SK-N-SH treated with all-trans-retinoic acid at 6 μM for 48 hours (cell line): ENCODE results near the gene UFM1.

Source experiments
- ATAC-seq: fragments of 200-7000 bp; cut with Tn5 transposase; 3 replicates; pipeline ENCODE4 v1.9.1; 2020; ENCODE audit warnings: mild to moderate bottlenecking, moderate library complexity
- ARNTL ChIP-seq: fragments of 450-650 bp; formaldehyde crosslinking; IDR thresholded peaks from 2 replicates; pipeline ENCODE4 v1.5.0; 2020; ENCODE audit warnings: low read depth, mild to moderate bottlenecking, moderate library complexity, borderline replicate concordance
- ESRRG ChIP-seq: fragments of 250-450 bp; sonication (Bioruptor Pico); IDR thresholded peaks from 2 replicates; pipeline ENCODE4 v1.6.1; 2021; ENCODE audit warnings: mild to moderate bottlenecking
- GLIS3 ChIP-seq: fragments of 250-450 bp; sonication (Bioruptor Pico); IDR thresholded peaks from 2 replicates; pipeline ENCODE4 v1.5.0; 2020; ENCODE audit warnings: mild to moderate bottlenecking, moderate library complexity
- ISL1 ChIP-seq: fragments of 250-450 bp; sonication (Bioruptor Pico); IDR thresholded peaks from 2 replicates; pipeline ENCODE4 v2.1.2; 2022; ENCODE audit warnings: mild to moderate bottlenecking, moderate library complexity
- OSR1 ChIP-seq: fragments of 250-450 bp; sonication (Bioruptor Pico); IDR thresholded peaks from 2 replicates; pipeline ENCODE4 v1.8.0; 2022; ENCODE audit warnings: moderate library complexity, mild to moderate bottlenecking, inconsistent platforms
- PPARA ChIP-seq: fragments of 250-450 bp; sonication (Bioruptor Pico); IDR thresholded peaks from 2 replicates; pipeline ENCODE4 v1.5.0; 2020; ENCODE audit warnings: mild to moderate bottlenecking, borderline replicate concordance
- RARB ChIP-seq: fragments of 250-450 bp; sonication (Bioruptor Pico); IDR thresholded peaks from 2 replicates; pipeline ENCODE4 v1.8.0; 2021; ENCODE audit warnings: mild to moderate bottlenecking, moderate library complexity
- TCF4 ChIP-seq: fragments of 250-450 bp; sonication (Bioruptor Pico); IDR thresholded peaks from 2 replicates; pipeline ENCODE4 v1.8.0; 2021; ENCODE audit warnings: mild to moderate bottlenecking, moderate library complexity, borderline replicate concordance
- TOX ChIP-seq: fragments of 250-450 bp; sonication (Bioruptor Pico); IDR thresholded peaks from 2 replicates; pipeline ENCODE4 v1.8.0; 2021; ENCODE audit warnings: mild to moderate bottlenecking, moderate library complexity, borderline replicate concordance
- ZC3H10 ChIP-seq: fragments of 250-450 bp; sonication (Bioruptor Pico); IDR thresholded peaks from 2 replicates; pipeline ENCODE4 v1.5.1; 2021; ENCODE audit warnings: mild to moderate bottlenecking, moderate library complexity
- ZFP30 ChIP-seq: fragments of 450-650 bp; formaldehyde crosslinking; IDR thresholded peaks from 2 replicates; pipeline ENCODE4 v1.5.0; 2022; ENCODE audit warnings: mild to moderate bottlenecking, moderate library complexity
- ZNF565 ChIP-seq: fragments of 450-650 bp; formaldehyde crosslinking; conservative IDR thresholded peaks from 2 replicates; pipeline ENCODE4 v1.5.0; 2020; ENCODE audit warnings: low read depth, mild to moderate bottlenecking, moderate library complexity
- ZNF70 ChIP-seq: fragments of 450-650 bp; formaldehyde crosslinking; IDR thresholded peaks from 2 replicates; pipeline ENCODE4 v1.5.0; 2020; ENCODE audit warnings: mild to moderate bottlenecking, moderate library complexity
- ZNF8 ChIP-seq: fragments of 450-650 bp; formaldehyde crosslinking; IDR thresholded peaks from 2 replicates; pipeline ENCODE4 v1.5.0; 2020; ENCODE audit warnings: mild to moderate bottlenecking, moderate library complexity
- TF ChIP-seq, protein P1 (sequence below): fragments of 250-450 bp; sonication (Bioruptor Pico); IDR thresholded peaks from 2 replicates; pipeline ENCODE4 v1.5.0; 2020; ENCODE audit warnings: mild to moderate bottlenecking, moderate library complexity
- TF ChIP-seq, protein P2 (sequence below): fragments of 250-450 bp; sonication (Bioruptor Pico); IDR thresholded peaks from 2 replicates; pipeline ENCODE4 v1.5.1; 2021; ENCODE audit warnings: mild to moderate bottlenecking, moderate library complexity
- TF ChIP-seq, protein P3 (sequence below): fragments of 250-450 bp; sonication (Bioruptor Pico); IDR thresholded peaks from 2 replicates; pipeline ENCODE4 v1.8.0; 2020; ENCODE audit warnings: mild to moderate bottlenecking, moderate library complexity, borderline replicate concordance
- TF ChIP-seq, protein P4 (sequence below): fragments of 250-450 bp; sonication (Bioruptor Pico); IDR thresholded peaks from 2 replicates; pipeline ENCODE4 v1.5.1; 2020; ENCODE audit warnings: low read depth, mild to moderate bottlenecking, moderate library complexity

The UFM1 gene

DNA sequence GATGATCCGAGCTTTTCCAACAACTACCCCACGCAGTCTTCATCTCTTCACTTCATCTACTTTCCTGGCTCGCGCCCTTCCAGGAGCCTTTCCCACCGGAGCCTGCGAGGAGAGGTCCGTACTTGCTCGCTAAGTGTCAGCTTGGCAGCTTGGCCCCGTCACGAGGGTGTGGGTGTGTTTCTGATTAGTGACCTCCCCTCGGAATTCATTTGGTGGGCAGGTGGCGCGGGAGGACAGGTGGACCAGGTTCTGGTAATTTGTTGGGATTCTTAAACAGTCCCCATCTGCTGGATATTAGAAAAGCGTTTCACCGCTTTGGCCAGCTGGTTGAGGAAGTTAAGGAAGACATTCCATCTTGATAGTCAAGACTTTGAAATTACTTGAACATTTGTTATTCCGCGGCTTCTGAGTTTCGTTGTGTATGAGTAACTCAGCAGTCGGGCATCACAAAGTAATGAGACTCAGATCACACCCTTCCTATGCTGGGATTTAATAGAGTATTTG is 515 bp downstream of the UFM1 start:
- TF ChIP-seq, protein P1, sequence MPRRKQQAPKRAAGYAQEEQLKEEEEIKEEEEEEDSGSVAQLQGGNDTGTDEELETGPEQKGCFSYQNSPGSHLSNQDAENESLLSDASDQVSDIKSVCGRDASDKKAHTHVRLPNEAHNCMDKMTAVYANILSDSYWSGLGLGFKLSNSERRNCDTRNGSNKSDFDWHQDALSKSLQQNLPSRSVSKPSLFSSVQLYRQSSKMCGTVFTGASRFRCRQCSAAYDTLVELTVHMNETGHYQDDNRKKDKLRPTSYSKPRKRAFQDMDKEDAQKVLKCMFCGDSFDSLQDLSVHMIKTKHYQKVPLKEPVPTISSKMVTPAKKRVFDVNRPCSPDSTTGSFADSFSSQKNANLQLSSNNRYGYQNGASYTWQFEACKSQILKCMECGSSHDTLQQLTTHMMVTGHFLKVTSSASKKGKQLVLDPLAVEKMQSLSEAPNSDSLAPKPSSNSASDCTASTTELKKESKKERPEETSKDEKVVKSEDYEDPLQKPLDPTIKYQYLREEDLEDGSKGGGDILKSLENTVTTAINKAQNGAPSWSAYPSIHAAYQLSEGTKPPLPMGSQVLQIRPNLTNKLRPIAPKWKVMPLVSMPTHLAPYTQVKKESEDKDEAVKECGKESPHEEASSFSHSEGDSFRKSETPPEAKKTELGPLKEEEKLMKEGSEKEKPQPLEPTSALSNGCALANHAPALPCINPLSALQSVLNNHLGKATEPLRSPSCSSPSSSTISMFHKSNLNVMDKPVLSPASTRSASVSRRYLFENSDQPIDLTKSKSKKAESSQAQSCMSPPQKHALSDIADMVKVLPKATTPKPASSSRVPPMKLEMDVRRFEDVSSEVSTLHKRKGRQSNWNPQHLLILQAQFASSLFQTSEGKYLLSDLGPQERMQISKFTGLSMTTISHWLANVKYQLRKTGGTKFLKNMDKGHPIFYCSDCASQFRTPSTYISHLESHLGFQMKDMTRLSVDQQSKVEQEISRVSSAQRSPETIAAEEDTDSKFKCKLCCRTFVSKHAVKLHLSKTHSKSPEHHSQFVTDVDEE (CRISPR knock-in tag), result no peak
- no peak for TF ChIP-seq OSR1 (CRISPR knock-in tag)
- TF ChIP-seq TOX (CRISPR knock-in tag), result no peak
- no peak for TF ChIP-seq GLIS3 (CRISPR knock-in tag)
- no peak for TF ChIP-seq ZNF70 (CRISPR knock-in tag)
- TF ChIP-seq, protein P2, sequence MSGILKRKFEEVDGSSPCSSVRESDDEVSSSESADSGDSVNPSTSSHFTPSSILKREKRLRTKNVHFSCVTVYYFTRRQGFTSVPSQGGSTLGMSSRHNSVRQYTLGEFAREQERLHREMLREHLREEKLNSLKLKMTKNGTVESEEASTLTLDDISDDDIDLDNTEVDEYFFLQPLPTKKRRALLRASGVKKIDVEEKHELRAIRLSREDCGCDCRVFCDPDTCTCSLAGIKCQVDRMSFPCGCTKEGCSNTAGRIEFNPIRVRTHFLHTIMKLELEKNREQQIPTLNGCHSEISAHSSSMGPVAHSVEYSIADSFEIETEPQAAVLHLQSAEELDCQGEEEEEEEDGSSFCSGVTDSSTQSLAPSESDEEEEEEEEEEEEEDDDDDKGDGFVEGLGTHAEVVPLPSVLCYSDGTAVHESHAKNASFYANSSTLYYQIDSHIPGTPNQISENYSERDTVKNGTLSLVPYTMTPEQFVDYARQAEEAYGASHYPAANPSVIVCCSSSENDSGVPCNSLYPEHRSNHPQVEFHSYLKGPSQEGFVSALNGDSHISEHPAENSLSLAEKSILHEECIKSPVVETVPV (CRISPR knock-in tag), result no peak
- TF ChIP-seq, protein P3, sequence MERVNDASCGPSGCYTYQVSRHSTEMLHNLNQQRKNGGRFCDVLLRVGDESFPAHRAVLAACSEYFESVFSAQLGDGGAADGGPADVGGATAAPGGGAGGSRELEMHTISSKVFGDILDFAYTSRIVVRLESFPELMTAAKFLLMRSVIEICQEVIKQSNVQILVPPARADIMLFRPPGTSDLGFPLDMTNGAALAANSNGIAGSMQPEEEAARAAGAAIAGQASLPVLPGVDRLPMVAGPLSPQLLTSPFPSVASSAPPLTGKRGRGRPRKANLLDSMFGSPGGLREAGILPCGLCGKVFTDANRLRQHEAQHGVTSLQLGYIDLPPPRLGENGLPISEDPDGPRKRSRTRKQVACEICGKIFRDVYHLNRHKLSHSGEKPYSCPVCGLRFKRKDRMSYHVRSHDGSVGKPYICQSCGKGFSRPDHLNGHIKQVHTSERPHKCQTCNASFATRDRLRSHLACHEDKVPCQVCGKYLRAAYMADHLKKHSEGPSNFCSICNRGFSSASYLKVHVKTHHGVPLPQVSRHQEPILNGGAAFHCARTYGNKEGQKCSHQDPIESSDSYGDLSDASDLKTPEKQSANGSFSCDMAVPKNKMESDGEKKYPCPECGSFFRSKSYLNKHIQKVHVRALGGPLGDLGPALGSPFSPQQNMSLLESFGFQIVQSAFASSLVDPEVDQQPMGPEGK, result no peak
- TF ChIP-seq PPARA, result no peak
- no peak for TF ChIP-seq ZFP30 (CRISPR knock-in tag)
- TF ChIP-seq, protein P4, sequence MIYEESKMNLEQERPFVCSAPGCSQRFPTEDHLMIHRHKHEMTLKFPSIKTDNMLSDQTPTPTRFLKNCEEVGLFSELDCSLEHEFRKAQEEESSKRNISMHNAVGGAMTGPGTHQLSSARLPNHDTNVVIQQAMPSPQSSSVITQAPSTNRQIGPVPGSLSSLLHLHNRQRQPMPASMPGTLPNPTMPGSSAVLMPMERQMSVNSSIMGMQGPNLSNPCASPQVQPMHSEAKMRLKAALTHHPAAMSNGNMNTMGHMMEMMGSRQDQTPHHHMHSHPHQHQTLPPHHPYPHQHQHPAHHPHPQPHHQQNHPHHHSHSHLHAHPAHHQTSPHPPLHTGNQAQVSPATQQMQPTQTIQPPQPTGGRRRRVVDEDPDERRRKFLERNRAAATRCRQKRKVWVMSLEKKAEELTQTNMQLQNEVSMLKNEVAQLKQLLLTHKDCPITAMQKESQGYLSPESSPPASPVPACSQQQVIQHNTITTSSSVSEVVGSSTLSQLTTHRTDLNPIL, result no peak
- no peak for TF ChIP-seq ARNTL (CRISPR knock-in tag)
- no peak for TF ChIP-seq ESRRG
- TF ChIP-seq ZNF8 (CRISPR knock-in tag), result no peak
- TF ChIP-seq RARB (CRISPR knock-in tag), result no peak
- no peak for TF ChIP-seq ZC3H10 (CRISPR knock-in tag)
- TF ChIP-seq ISL1 (CRISPR knock-in tag), result no peak
- peak; percentile 68 for ATAC-seq

DNA sequence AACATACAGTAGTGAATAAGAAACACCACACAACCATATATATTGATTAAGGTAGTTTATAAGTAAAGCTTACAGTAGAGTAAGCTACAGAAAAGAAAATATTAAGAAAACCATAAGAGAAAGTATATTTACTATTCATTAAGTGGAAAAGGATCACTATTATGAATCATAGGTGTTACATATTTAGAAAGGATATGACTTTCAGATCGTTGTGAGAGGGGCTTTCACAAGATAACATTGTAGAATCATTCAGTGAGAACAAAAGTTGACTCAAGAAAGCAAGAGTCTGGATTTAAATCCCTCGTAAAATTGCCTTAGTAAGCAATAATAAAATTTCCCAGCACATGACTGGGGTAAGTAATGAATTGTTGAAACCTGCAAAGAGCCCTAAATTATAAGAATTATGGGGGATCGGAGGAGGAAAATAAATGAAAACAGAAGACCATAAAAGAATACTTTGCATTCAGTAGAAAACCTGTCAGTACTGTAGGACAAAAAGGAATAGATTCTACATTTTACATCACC is 6.0 kb downstream of the UFM1 start:
- ATAC-seq, result no peak
- TF ChIP-seq ARNTL (CRISPR knock-in tag), result no peak
- TF ChIP-seq ZNF565 (CRISPR knock-in tag), result no peak
- TF ChIP-seq, protein P4, result no peak
- TF ChIP-seq, protein P2 (CRISPR knock-in tag), result no peak
- no peak for TF ChIP-seq RARB (CRISPR knock-in tag)
- TF ChIP-seq ZFP30 (CRISPR knock-in tag), result no peak
- no peak for TF ChIP-seq ZC3H10 (CRISPR knock-in tag)
- TF ChIP-seq TCF4 (CRISPR knock-in tag), result no peak
- no peak for TF ChIP-seq ZNF70 (CRISPR knock-in tag)
- TF ChIP-seq, all 23 proteins: peak for 0

DNA sequence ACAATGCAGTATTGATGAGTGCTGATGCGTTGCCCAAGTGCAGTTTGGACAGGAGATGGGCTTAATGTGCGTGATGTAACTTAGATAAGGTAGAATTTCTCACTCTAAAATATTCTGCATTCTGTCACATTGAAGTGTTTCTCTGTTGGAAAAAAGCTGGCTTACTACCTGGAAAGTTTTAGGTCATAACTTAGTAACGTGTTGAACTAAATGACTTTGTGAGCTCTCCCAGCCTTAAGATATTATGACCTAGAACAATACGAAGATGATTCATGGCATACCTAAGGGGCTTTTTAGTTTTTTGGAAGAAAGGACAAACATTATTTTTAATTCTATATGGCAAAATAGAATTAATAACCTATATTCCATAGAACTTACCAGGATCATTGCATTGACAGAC is 9.0 kb downstream of the UFM1 start:
- no peak for ATAC-seq
- TF ChIP-seq ZNF70 (CRISPR knock-in tag), result no peak
- TF ChIP-seq, protein P2 (CRISPR knock-in tag), result no peak
- TF ChIP-seq ARNTL (CRISPR knock-in tag), result no peak
